Neuronal stem cell (in vitro differentiated cells): ENCODE data around the gene RPS6KA2.

Source experiments
- DNase-seq: peaks from one replicate; pipeline ENCODE4 v3.0.0-alpha.2; 2013; ENCODE audit warnings: low spot score
- H2AFZ ChIP-seq: one replicate; pipeline ENCODE4 v1.6.1; 2013; ENCODE audit warnings: mild to moderate bottlenecking, low read length, inconsistent platforms
- H2AK5ac ChIP-seq: 2 replicates; pipeline ENCODE4 v1.6.1; 2013; ENCODE audit warnings: low read depth, mild to moderate bottlenecking, inconsistent platforms, low read length, moderate library complexity, mixed read lengths
- H2BK120ac ChIP-seq: 2 replicates; pipeline ENCODE4 v1.6.1; 2013; ENCODE audit warnings: low read depth, mild to moderate bottlenecking, inconsistent platforms, low read length, moderate library complexity, mixed read lengths
- H2BK12ac ChIP-seq: one replicate; pipeline ENCODE4 v1.6.1; 2013; ENCODE audit warnings: low read length, inconsistent platforms
- H2BK15ac ChIP-seq: 2 replicates; pipeline ENCODE4 v1.6.1; 2013; ENCODE audit warnings: mild to moderate bottlenecking, low read length, inconsistent platforms, mixed read lengths
- H2BK5ac ChIP-seq: one replicate; pipeline ENCODE4 v1.6.1; 2013; ENCODE audit warnings: inconsistent platforms, mild to moderate bottlenecking, low read length, moderate library complexity
- H3K14ac ChIP-seq: one replicate; pipeline ENCODE4 v1.6.1; 2013; ENCODE audit warnings: low read length, inconsistent platforms
- H3K18ac ChIP-seq: 2 replicates; pipeline ENCODE4 v1.6.1; 2013; ENCODE audit warnings: low read length, inconsistent platforms
- H3K23ac ChIP-seq: 2 replicates; pipeline ENCODE4 v1.6.1; 2013; ENCODE audit warnings: low read depth, mild to moderate bottlenecking, mixed read lengths, low read length, inconsistent platforms; ENCODE audit not compliant: poor library complexity
- H3K27ac ChIP-seq: replicated peaks from 3 replicates; pipeline ENCODE4 v1.5.1; 2013; ENCODE audit warnings: low read length, inconsistent platforms
- H3K27me3 ChIP-seq, 3 experiments: 2 replicates each; pipeline ENCODE4 v1.6.1; 2013; ENCODE audit warnings: low read length in 3 of 3, mild to moderate bottlenecking in 2 of 3, inconsistent platforms in 1 of 3, low read depth in 1 of 3, mixed read lengths in 1 of 3, moderate library complexity in 1 of 3; ENCODE audit not compliant: control insufficient read depth in 3 of 3, insufficient read depth in 3 of 3
- H3K36me3 ChIP-seq, 2 donors: replicated peaks in 1 of 2; 2 replicates each; pipeline ENCODE4 v1.6.1; 2013; ENCODE audit warnings: low read length in 2 of 2; ENCODE audit not compliant: control insufficient read depth in 2 of 2, insufficient read depth in 2 of 2
- H3K4ac ChIP-seq: 2 replicates; pipeline ENCODE4 v1.6.1; 2013; ENCODE audit warnings: inconsistent platforms, mild to moderate bottlenecking, low read length, moderate library complexity
- H3K4me1 ChIP-seq, 2 donors: 1 replicate in 1 of 2; 2 replicates in 1 of 2; pipeline ENCODE4 v1.6.1; 2013; ENCODE audit warnings: low read length in 2 of 2, low read depth in 1 of 2; ENCODE audit not compliant: control insufficient read depth in 2 of 2, insufficient read depth in 1 of 2
- H3K4me2 ChIP-seq: one replicate; pipeline ENCODE4 v1.6.1; 2013; ENCODE audit warnings: mild to moderate bottlenecking, low read length, inconsistent platforms; ENCODE audit not compliant: insufficient read depth, poor library complexity, severe bottlenecking
- H3K4me3 ChIP-seq, 2 donors: 2 replicates each; pipeline ENCODE4 v1.5.1; 2013; ENCODE audit warnings: low read length in 2 of 2, mild to moderate bottlenecking in 2 of 2, inconsistent platforms in 1 of 2, moderate library complexity in 1 of 2
- H3K79me1 ChIP-seq: one replicate; pipeline ENCODE4 v1.6.1; 2013; ENCODE audit warnings: low read depth, mild to moderate bottlenecking, inconsistent platforms, low read length, moderate library complexity
- H3K9ac ChIP-seq: one replicate; pipeline ENCODE4 v1.6.1; 2013; ENCODE audit warnings: mild to moderate bottlenecking, low read depth, low read length, inconsistent platforms; ENCODE audit not compliant: poor library complexity
- H3K9me3 ChIP-seq, 2 donors: replicated peaks in 1 of 2; 2 replicates each; pipeline versions ENCODE3 to v1.6.1; 2013; ENCODE audit warnings: low read length in 2 of 2, mild to moderate bottlenecking in 2 of 2, inconsistent platforms in 1 of 2, low read depth in 1 of 2, mixed read lengths in 1 of 2, moderate library complexity in 1 of 2; ENCODE audit not compliant: control insufficient read depth in 2 of 2, insufficient read depth in 1 of 2
- H4K8ac ChIP-seq: one replicate; pipeline ENCODE4 v1.6.1; 2013; ENCODE audit warnings: low read depth, mild to moderate bottlenecking, inconsistent platforms, low read length, moderate library complexity
- H4K91ac ChIP-seq: one replicate; pipeline ENCODE4 v1.6.1; 2013; ENCODE audit warnings: low read length, low read depth, mild to moderate bottlenecking, inconsistent platforms; ENCODE audit not compliant: poor library complexity
- WGBS, 2 donors: extraction: QIAGEN DNeasy Blood & Tissue Kit; methylation state at CpG; one replicate each; pipeline ENCODE4 v1.1.7; 2013; ENCODE audit warnings: missing lambda C conversion rate in 2 of 2, mixed read lengths in 1 of 2; ENCODE audit not compliant: insufficient read length in 2 of 2, insufficient replicate concordance in 1 of 2; ENCODE audit errors: extremely low coverage in 2 of 2; 5-methylcytosine and 5-hydroxymethylcytosine counted together

The RPS6KA2 gene

GRCh38 chr6:166560222-166560621 is 66.8 kb downstream of the RPS6KA2 start:
- no peak overlapping the region for H4K8ac ChIP-seq
- H3K79me1 ChIP-seq = peaks cover 3% of the 10 kb centered on the region
- no peak overlapping the region for H2BK120ac ChIP-seq
- H2AFZ ChIP-seq = no peak overlapping the region
- H3K4me3 ChIP-seq = no peak overlapping the region
- H3K18ac ChIP-seq = no peak overlapping the region
- H3K27ac ChIP-seq = no peak overlapping the region
- WGBS, 2 donors = no CpG with 5 or more reads among the region's 3 CpGs
- no peak overlapping the region for H2BK12ac ChIP-seq
- no peak overlapping the region for H3K4me2 ChIP-seq
- no peak for DNase-seq
- H3K36me3 ChIP-seq = peaks cover 0 to 9% of the 10 kb centered on the region in 2 donors
- peaks cover 4 to 10% of the 10 kb centered on the region in 2 donors for H3K4me1 ChIP-seq
- H2BK15ac ChIP-seq = no peak overlapping the region
- no peak overlapping the region for H3K14ac ChIP-seq
- H2BK5ac ChIP-seq = no peak overlapping the region
- peaks cover 5 to 20% of the 10 kb centered on the region in 2 donors for H3K9me3 ChIP-seq
- no peaks in the 10 kb centered on the region for H3K27me3 ChIP-seq
- H3K23ac ChIP-seq = no peak overlapping the region
- H3K4ac ChIP-seq = no peak overlapping the region
- no peak overlapping the region for H4K91ac ChIP-seq
- no peak overlapping the region for H2AK5ac ChIP-seq
- H3K9ac ChIP-seq = no peak overlapping the region

- Histone ChIP-seq H2BK5ac (no peak overlapping the region), H3K36me3 (peaks cover 0 to 9% of the 10 kb centered on the region in 2 donors), H2BK15ac (no peak overlapping the region), H3K18ac (no peak overlapping the region), H2BK12ac (no peak overlapping the region), H4K91ac (no peak overlapping the region), H3K79me1 (peaks cover 3% of the 10 kb centered on the region), H3K9me3 (peaks cover 5 to 20% of the 10 kb centered on the region in 2 donors), H3K23ac (no peak overlapping the region), H3K4ac (no peak overlapping the region), H3K4me2 (no peak overlapping the region), H4K8ac (no peak overlapping the region), H3K27ac (no peak overlapping the region), H3K4me1 (peaks cover 9 to 14% of the 10 kb centered on the region in 2 donors), H3K9ac (no peak overlapping the region), H2BK120ac (no peak overlapping the region), H2AK5ac (no peak overlapping the region), H2AFZ (no peak overlapping the region), H3K27me3 (no peaks in the 10 kb centered on the region), H3K4me3 (no peak overlapping the region), H3K14ac (no peak overlapping the region)
- no peak for DNase-seq
- WGBS, 2 donors = no CpG with 5 or more reads among the region's 1 CpG
These were observed 67.4 kb downstream of the RPS6KA2 start for GRCh38 chr6:166559662-166560061.

- H2BK120ac ChIP-seq = no peak overlapping the region
- no peak for DNase-seq
- H2BK5ac ChIP-seq = no peak overlapping the region
- H3K27me3 ChIP-seq = no peaks in the 10 kb centered on the region
- H3K4me2 ChIP-seq = no peak overlapping the region
- no peak overlapping the region for H3K23ac ChIP-seq
- H3K36me3 ChIP-seq = peaks cover 0 to 9% of the 10 kb centered on the region in 2 donors
- H3K4ac ChIP-seq = no peak overlapping the region
- H3K27ac ChIP-seq = no peak overlapping the region
- H2AK5ac ChIP-seq = no peak overlapping the region
- H3K9me3 ChIP-seq = peaks cover 5 to 20% of the 10 kb centered on the region in 2 donors
- H2BK15ac ChIP-seq = no peak overlapping the region
- no peak overlapping the region for H4K91ac ChIP-seq
- H3K4me1 ChIP-seq = peaks cover 14 to 17% of the 10 kb centered on the region in 2 donors
- no peak overlapping the region for H3K9ac ChIP-seq
- no CpG with 5 or more reads among the region's 5 CpGs for WGBS, 2 donors
- no peak overlapping the region for H3K18ac ChIP-seq
- H2AFZ ChIP-seq = no peak overlapping the region
- no peak overlapping the region for H4K8ac ChIP-seq
- H3K4me3 ChIP-seq = no peak overlapping the region
- H3K14ac ChIP-seq = no peak overlapping the region
- H3K79me1 ChIP-seq = peaks cover 3% of the 10 kb centered on the region
- H2BK12ac ChIP-seq = no peak overlapping the region
These were observed 67.8 kb downstream of the RPS6KA2 start for GRCh38 chr6:166559211-166559610.

- Histone ChIP-seq H3K4ac (no peak overlapping the region), H3K36me3 (peaks cover 0 to 3% of the 10 kb centered on the region in 2 donors), H2BK15ac (no peak overlapping the region), H4K91ac (no peak overlapping the region), H2AK5ac (no peak overlapping the region), H4K8ac (no peak overlapping the region), H3K27me3 (no peaks in the 10 kb centered on the region), H3K23ac (no peak overlapping the region), H3K79me1 (peaks cover 3% of the 10 kb centered on the region), H3K9ac (no peak overlapping the region), H3K4me1 (peaks cover 20 to 21% of the 10 kb centered on the region in 2 donors), H2BK120ac (no peak overlapping the region), H2BK5ac (no peak overlapping the region), H3K14ac (no peak overlapping the region), H3K4me2 (no peak overlapping the region), H3K18ac (no peak overlapping the region), H3K4me3 (no peak overlapping the region), H2AFZ (no peak overlapping the region), H3K27ac (no peak overlapping the region), H3K9me3 (peaks cover 5 to 20% of the 10 kb centered on the region in 2 donors), H2BK12ac (no peak overlapping the region)
- DNase-seq = no peak
- no CpG with 5 or more reads among the region's 12 CpGs for WGBS, 2 donors
These were observed 68.7 kb downstream of the RPS6KA2 start for GRCh38 chr6:166558156-166559005.
